Activated CD8-positive, alpha-beta T cell treated with anti-CD3 and anti-CD28 coated beads, Interleukin-2, amount 10 ng/mL, durations not matched to agents 7 days and 5 days (primary cell): ENCODE measurements around the gene LCE1B. TPM values are rescaled to one million over a fixed set of nuclear protein-coding genes. Genes with fewer than 3 reads are reported as not detected.

ENCODE experiments used
- ATAC-seq: fragments of 150-1000 bp; cut with Tn5 transposase; one replicate; pipeline ENCODE4 v1.10.0; 2021; ENCODE audit warnings: moderate library complexity
- CTCF ChIA-PET: fragments of 350-600 bp; sonication (Branson Sonifier 250); formaldehyde crosslinking; loops from one replicate; lab custom pipeline; 2021; ENCODE audit warnings: antibody characterized with exemption; lab: Charles Lee
- POLR2A ChIA-PET: fragments of 350-600 bp; sonication (Branson Sonifier 250); formaldehyde crosslinking; loops from one replicate; lab custom pipeline; 2021; ENCODE audit warnings: antibody characterized with exemption; lab: Charles Lee
- DNase-seq: peaks from one replicate; pipeline ENCODE4 v3.0.0-alpha.2; 2020
- H3K27ac Mint-ChIP-seq: one replicate; pipeline ENCODE4 v1.8.0; 2021; ENCODE audit warnings: mild to moderate bottlenecking, mixed read lengths
- H3K27me3 Mint-ChIP-seq: one replicate; pipeline ENCODE4 v1.8.0; 2021; ENCODE audit warnings: low read depth, mixed read lengths
- H3K36me3 Mint-ChIP-seq: one replicate; pipeline ENCODE4 v1.8.0; 2021; ENCODE audit warnings: low read depth, mixed read lengths
- H3K4me1 Mint-ChIP-seq: one replicate; pipeline ENCODE4 v1.8.0; 2021; ENCODE audit warnings: low read depth, mixed read lengths
- H3K4me3 Mint-ChIP-seq: one replicate; pipeline ENCODE4 v1.8.0; 2021; ENCODE audit warnings: mild to moderate bottlenecking, mixed read lengths
- H3K9me3 Mint-ChIP-seq: one replicate; pipeline ENCODE4 v1.8.0; 2022; ENCODE audit warnings: mixed read lengths; ENCODE audit not compliant: insufficient read depth
- total RNA-seq, 2 experiments: library from RNA; stranded (reverse); gene quantifications; one replicate each; pipeline ENCODE4 v1.2.3, GENCODE V29; 2021

LCE1B gene
- total RNA-seq, 2 experiments from 2014 or later: not detected

DNA sequence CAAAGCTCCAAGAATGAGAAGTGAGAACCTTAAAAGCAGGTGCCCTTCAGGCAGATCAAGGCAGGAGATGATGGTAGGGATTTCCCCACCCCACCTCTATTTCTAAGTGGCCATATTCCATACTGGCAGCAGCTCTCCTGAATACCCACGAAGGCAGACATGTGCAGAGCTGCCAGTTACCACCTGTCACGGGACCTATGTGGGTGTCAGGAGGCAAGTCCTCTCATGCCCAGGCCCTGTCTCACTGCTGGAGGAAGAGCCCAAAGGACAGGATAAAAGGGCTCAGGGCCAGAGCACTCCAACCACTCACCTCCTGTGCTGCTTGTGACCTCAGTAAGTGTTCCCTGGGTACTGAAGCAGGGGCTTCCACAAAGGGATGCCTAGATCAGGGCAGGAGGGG, 721 bp upstream of the LCE1B start:
- Mint-ChIP-seq H3K9me3 (no peaks in the 10 kb centered on the region), H3K4me3 (no peak overlapping the region), H3K27me3 (peaks cover 2% of the 10 kb centered on the region), H3K36me3 (no peaks in the 10 kb centered on the region), H3K27ac (no peak overlapping the region), H3K4me1 (no peaks in the 10 kb centered on the region)
- POLR2A ChIA-PET: no interaction called here
- CTCF ChIA-PET: no interaction called here
- no peak for DNase-seq
- no peak for ATAC-seq

- CTCF ChIA-PET: no interaction called here
- no peak overlapping the region for H3K27ac Mint-ChIP-seq
- DNase-seq (no peak), ATAC-seq (no peak)
- H3K4me3 Mint-ChIP-seq: no peak overlapping the region
- no peaks in the 10 kb centered on the region for H3K27me3 Mint-ChIP-seq
- H3K4me1 Mint-ChIP-seq: no peaks in the 10 kb centered on the region
- POLR2A ChIA-PET: no interaction called here
- no peaks in the 10 kb centered on the region for H3K9me3 Mint-ChIP-seq
- no peaks in the 10 kb centered on the region for H3K36me3 Mint-ChIP-seq
Measured at GRCh38 chr1:152817309-152817708, 5.5 kb downstream of the LCE1B start.

DNA sequence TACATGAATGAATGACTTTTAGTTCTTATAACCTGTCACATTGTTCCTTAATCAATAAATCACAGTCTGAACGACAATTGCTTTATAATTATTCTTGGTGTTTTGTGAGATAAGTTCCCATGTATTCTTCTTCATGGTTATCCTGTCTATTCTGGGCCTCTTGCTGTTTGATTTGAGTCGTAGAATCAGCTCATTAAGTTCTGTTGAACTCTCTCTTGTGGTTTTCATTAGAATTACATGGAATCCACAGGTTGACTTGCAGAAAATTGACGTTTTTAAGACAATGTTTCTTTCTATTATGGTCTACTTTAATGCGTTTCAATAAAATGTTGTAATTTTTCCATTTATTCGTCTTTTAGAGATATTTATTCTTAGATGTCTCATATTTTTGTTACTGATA, 11.5 kb downstream of the LCE1B start:
- H3K4me3 Mint-ChIP-seq: no peak overlapping the region
- no peak overlapping the region for H3K27ac Mint-ChIP-seq
- ChIA-PET POLR2A (no interaction called here), CTCF (no interaction called here)
- no peaks in the 10 kb centered on the region for H3K9me3 Mint-ChIP-seq
- H3K4me1 Mint-ChIP-seq: no peaks in the 10 kb centered on the region
- DNase-seq (no peak), ATAC-seq (no peak)
- no peaks in the 10 kb centered on the region for H3K36me3 Mint-ChIP-seq
- peaks cover 8% of the 10 kb centered on the region for H3K27me3 Mint-ChIP-seq

GRCh38 chr1:152824964-152825363, 13.2 kb downstream of the LCE1B start:
- no peak for ATAC-seq
- no peaks in the 10 kb centered on the region for H3K36me3 Mint-ChIP-seq
- CTCF ChIA-PET: no interaction called here
- no peaks in the 10 kb centered on the region for H3K4me1 Mint-ChIP-seq
- DNase-seq: no peak
- H3K27ac Mint-ChIP-seq: no peak overlapping the region
- POLR2A ChIA-PET: no interaction called here
- no peak overlapping the region for H3K4me3 Mint-ChIP-seq
- H3K27me3 Mint-ChIP-seq: peaks cover 8% of the 10 kb centered on the region
- H3K9me3 Mint-ChIP-seq: no peaks in the 10 kb centered on the region

DNA sequence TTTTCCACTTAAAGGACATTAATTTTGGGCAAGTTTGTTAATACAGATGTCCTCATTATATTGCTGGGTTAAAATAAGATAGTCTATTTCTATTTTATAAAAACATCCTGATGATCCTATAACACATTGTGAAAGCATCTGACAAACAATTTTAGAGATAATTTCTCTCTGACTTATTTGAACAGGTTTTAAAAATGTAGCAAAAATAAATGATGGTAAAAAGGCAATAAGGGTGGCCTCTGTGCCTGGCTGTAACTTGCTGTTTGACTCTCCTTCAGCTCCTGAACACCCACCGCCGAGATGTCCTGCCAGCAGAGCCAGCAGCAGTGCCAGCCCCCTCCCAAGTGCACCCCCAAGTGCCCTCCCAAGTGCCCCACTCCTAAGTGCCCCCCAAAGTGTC, 15.4 kb downstream of the LCE1B start, which contains the start of gene LCE1A:
Gene LCE1A (plus strand): TSS at position 301 of the 400 bp plus-strand sequence. CDS start 0 bp downstream, at position 301.
- no peaks in the 10 kb centered on the region for H3K9me3 Mint-ChIP-seq
- DNase-seq (no peak), ATAC-seq (no peak)
- no peak within 1 kb of the TSS for H3K4me3 Mint-ChIP-seq
- H3K27me3 Mint-ChIP-seq: peaks cover 8% of the 10 kb centered on the region
- ChIA-PET CTCF (no interaction called here), POLR2A (no interaction called here)
- no peak within 1 kb of the TSS for H3K27ac Mint-ChIP-seq
- H3K4me1 Mint-ChIP-seq: no peaks in the 10 kb centered on the region
- H3K36me3 Mint-ChIP-seq: no peaks in the 10 kb centered on the region

DNA sequence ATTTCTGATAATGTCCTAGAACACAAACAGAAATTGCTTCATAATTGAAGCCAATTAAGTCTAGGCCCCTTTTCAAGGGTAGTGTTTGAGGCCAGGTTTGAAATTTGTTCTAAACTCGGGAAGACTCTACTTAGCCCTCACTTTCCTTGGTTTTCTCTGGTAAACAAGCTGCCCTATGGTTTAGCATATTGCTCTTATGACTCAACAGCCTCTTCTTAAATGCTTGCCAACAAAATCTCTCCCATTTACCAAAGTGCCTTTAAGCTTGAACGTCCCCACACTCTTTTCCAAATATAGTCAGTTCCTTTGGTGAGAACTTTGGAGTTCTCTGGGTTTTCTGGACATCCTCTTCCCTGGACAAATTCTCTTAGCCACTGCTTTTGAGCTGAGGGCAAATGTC, 25.1 kb downstream of the LCE1B start:
- Mint-ChIP-seq H3K36me3 (no peaks in the 10 kb centered on the region), H3K4me3 (no peak overlapping the region), H3K4me1 (no peaks in the 10 kb centered on the region), H3K9me3 (no peaks in the 10 kb centered on the region), H3K27ac (no peak overlapping the region), H3K27me3 (peaks cover 2% of the 10 kb centered on the region)
- ChIA-PET POLR2A (no interaction called here), CTCF (no interaction called here)
- no peak for DNase-seq
- no peak for ATAC-seq

- CTCF ChIA-PET: no interaction called here
- Mint-ChIP-seq H3K27ac (no peak within 1 kb of the TSS), H3K4me3 (no peak within 1 kb of the TSS), H3K9me3 (no peaks in the 10 kb centered on the region), H3K4me1 (no peaks in the 10 kb centered on the region), H3K36me3 (no peaks in the 10 kb centered on the region), H3K27me3 (peaks cover 4% of the 10 kb centered on the region)
- ATAC-seq (no peak), DNase-seq (no peak)
- POLR2A ChIA-PET: no interaction called here
Measured at GRCh38 chr1:152842556-152842955, 30.8 kb downstream of the LCE1B start, which contains the start of gene LCE6A. TSS of gene LCE6A (plus strand) at chr1:152842856. CDS start at chr1:152843521, 665 bp downstream.

- ATAC-seq: no peak
Measured at GRCh38 chr1:152855661-152856060, 43.9 kb downstream of the LCE1B start.

GRCh38 chr1:152858062-152858461, 46.3 kb downstream of the LCE1B start:
- Mint-ChIP-seq H3K27me3 (no peaks in the 10 kb centered on the region), H3K4me3 (no peak overlapping the region), H3K4me1 (no peaks in the 10 kb centered on the region), H3K9me3 (no peaks in the 10 kb centered on the region), H3K36me3 (no peaks in the 10 kb centered on the region), H3K27ac (no peak overlapping the region)
- POLR2A ChIA-PET: no interaction called here
- CTCF ChIA-PET: interaction anchor here (2.0 kb wide), 1 partner anchor 12 kb away, joined by 6 read pairs; no protein-coding TSS in a partner anchor
- ATAC-seq (no peak), DNase-seq (no peak)

More at GRCh38 chr1:152855661-152856060, 43.9 kb downstream of the LCE1B start:
- Mint-ChIP-seq H3K4me1 (no peaks in the 10 kb centered on the region), H3K36me3 (no peaks in the 10 kb centered on the region), H3K27ac (no peak overlapping the region), H3K4me3 (no peak overlapping the region), H3K9me3 (no peaks in the 10 kb centered on the region), H3K27me3 (peaks cover 3% of the 10 kb centered on the region)
- POLR2A ChIA-PET: no interaction called here
- CTCF ChIA-PET: interaction anchor here (1.3 kb wide), 1 partner anchor 14 kb away, joined by 7 read pairs; no protein-coding TSS in a partner anchor
- DNase-seq: no peak

- Mint-ChIP-seq H3K4me1 (no peaks in the 10 kb centered on the region), H3K27me3 (peaks cover 2% of the 10 kb centered on the region), H3K27ac (no peak within 1 kb of the TSS), H3K4me3 (no peak within 1 kb of the TSS), H3K9me3 (no peaks in the 10 kb centered on the region), H3K36me3 (no peaks in the 10 kb centered on the region)
- ChIA-PET CTCF (interaction anchor here (2.0 kb wide), 1 partner anchor 11 kb away, joined by 6 read pairs; no protein-coding TSS in a partner anchor), POLR2A (no interaction called here)
- no peak for DNase-seq
- ATAC-seq: no peak
Measured at GRCh38 chr1:152859696-152860095, 47.9 kb downstream of the LCE1B start, which contains the start of gene LCE7A. TSS of gene LCE7A (plus strand) at chr1:152859996. CDS start at chr1:152860698, 702 bp downstream.

DNA sequence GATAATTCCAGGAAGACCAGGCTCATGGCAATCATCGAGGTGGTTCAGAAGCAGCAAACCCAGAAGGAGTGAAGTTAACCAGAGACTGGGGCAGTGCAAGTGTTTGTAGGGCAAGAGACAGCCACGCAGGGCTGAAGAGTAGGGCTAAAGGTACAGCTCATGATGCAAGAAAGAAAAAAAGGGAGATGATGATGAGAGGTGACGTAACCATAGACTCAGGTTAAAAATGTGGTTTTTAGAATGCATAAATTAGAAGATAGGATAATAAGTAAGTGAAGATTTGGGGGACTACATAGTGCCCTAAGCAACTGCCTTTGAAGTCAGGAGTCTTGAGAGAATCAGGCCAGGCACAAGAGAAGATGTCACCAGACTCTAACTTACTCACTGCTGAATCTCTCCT, 48.4 kb downstream of the LCE1B start:
- no peak for DNase-seq
- CTCF ChIA-PET: interaction anchor here (2.0 kb wide), 1 partner anchor 10 kb away, joined by 6 read pairs; no protein-coding TSS in a partner anchor
- Mint-ChIP-seq H3K36me3 (no peaks in the 10 kb centered on the region), H3K4me1 (no peaks in the 10 kb centered on the region), H3K27ac (no peak overlapping the region), H3K27me3 (peaks cover 2% of the 10 kb centered on the region), H3K9me3 (no peaks in the 10 kb centered on the region), H3K4me3 (no peak overlapping the region)
- no peak for ATAC-seq
- POLR2A ChIA-PET: no interaction called here

- Mint-ChIP-seq H3K27ac (no peak overlapping the region), H3K9me3 (no peaks in the 10 kb centered on the region), H3K27me3 (peaks cover 2% of the 10 kb centered on the region), H3K36me3 (no peaks in the 10 kb centered on the region), H3K4me3 (no peak overlapping the region), H3K4me1 (no peaks in the 10 kb centered on the region)
- DNase-seq (no peak), ATAC-seq (no peak)
- ChIA-PET CTCF (interaction anchor here (1.2 kb wide), 1 partner anchor 9 kb away, joined by 7 read pairs; no protein-coding TSS in a partner anchor), POLR2A (no interaction called here)
Measured at GRCh38 chr1:152861374-152861773, 49.6 kb downstream of the LCE1B start.
